Sigmoid colon (tissue), 4 donors: Measurements from ENCODE around the gene KRTAP22-1.

Experiments
- EP300 ChIP-seq, 4 donors: sonication (generic); formaldehyde crosslinking; IDR thresholded peaks; one replicate each; pipeline ENCODE4 v1.6.1; 2017; ENCODE audit warnings: antibody characterized with exemption in 4 of 4
- POLR2A ChIP-seq, 2 donors: fragments of 450-650 bp; IDR thresholded peaks; one replicate each; pipeline ENCODE4 v1.6.1; 2016; ENCODE audit warnings: antibody characterized with exemption in 2 of 2, mild to moderate bottlenecking in 2 of 2, moderate library complexity in 2 of 2
- POLR2AphosphoS5 ChIP-seq, 4 donors: sonication (generic); formaldehyde crosslinking; IDR thresholded peaks; one replicate each; pipeline ENCODE4 v1.6.1; 2017; ENCODE audit warnings: antibody characterized with exemption in 4 of 4
- TF ChIP-seq, protein P1 (sequence below), 4 experiments: fragments of 450-650 bp in 3 of 4; fragments of 200-600 bp in 1 of 4; IDR thresholded peaks; one replicate each; pipeline ENCODE4 v1.5.1; 2016 to 2019; ENCODE audit warnings: antibody characterized with exemption in 4 of 4, mild to moderate bottlenecking in 3 of 4, moderate library complexity in 2 of 4

DNA sequence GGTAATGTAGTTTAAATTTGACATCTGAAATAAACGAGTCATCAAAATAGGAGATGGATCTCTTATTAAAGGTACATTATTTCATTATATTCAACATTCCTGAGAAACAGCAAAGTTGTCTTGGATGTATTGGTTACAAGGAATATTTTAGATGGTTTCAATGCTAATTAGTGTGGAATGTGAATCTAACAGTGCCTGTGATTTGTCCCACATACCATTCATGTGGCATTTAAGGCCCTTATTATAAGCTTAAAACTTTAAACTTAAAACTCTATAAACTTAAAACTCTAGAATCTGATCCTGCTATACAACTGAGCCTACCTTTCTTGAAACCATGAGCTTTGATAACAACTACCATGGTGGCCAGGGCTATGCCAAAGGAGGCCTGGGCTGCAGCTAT lies at the start of gene KRTAP22-1:
- TF ChIP-seq, protein P1, sequence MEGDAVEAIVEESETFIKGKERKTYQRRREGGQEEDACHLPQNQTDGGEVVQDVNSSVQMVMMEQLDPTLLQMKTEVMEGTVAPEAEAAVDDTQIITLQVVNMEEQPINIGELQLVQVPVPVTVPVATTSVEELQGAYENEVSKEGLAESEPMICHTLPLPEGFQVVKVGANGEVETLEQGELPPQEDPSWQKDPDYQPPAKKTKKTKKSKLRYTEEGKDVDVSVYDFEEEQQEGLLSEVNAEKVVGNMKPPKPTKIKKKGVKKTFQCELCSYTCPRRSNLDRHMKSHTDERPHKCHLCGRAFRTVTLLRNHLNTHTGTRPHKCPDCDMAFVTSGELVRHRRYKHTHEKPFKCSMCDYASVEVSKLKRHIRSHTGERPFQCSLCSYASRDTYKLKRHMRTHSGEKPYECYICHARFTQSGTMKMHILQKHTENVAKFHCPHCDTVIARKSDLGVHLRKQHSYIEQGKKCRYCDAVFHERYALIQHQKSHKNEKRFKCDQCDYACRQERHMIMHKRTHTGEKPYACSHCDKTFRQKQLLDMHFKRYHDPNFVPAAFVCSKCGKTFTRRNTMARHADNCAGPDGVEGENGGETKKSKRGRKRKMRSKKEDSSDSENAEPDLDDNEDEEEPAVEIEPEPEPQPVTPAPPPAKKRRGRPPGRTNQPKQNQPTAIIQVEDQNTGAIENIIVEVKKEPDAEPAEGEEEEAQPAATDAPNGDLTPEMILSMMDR (IDR thresholded peaks at IDR 0.05), result no peak
- TF ChIP-seq POLR2A (IDR thresholded peaks at IDR 0.05) (no peak), POLR2AphosphoS5 (IDR thresholded peaks at IDR 0.05) (no peak), EP300 (IDR thresholded peaks at IDR 0.05) (no peak)
